SH-SY5Y (cell line): ENCODE results near the gene RBMS1.

Source experiments
- GATA2 ChIP-seq: IDR thresholded peaks from 2 replicates; pipeline ENCODE4 v1.6.1; 2011; ENCODE audit warnings: mild to moderate bottlenecking, low read depth, low read length
- GATA3 ChIP-seq: IDR thresholded peaks from 2 replicates; pipeline ENCODE4 v1.6.1; 2011; ENCODE audit warnings: low read depth, mild to moderate bottlenecking, low read length, moderate library complexity

GRCh38 chr2:160474891-160475787, 18.5 kb downstream of the RBMS1 start:
- TF ChIP-seq GATA2: no peak
- no peak for TF ChIP-seq GATA3
